HG02970 (cell line): ENCODE results near the gene GPM6B.

Experiments
- ATAC-seq: cut with Tn5 transposase; IDR thresholded peaks from one replicate; pipeline ENCODE4 v1.9.1; 2021; ENCODE audit warnings: mild to moderate bottlenecking, moderate library complexity, moderate number of reproducible peaks; ENCODE audit not compliant: unreplicated experiment, low FRiP score

The GPM6B gene, protein sequence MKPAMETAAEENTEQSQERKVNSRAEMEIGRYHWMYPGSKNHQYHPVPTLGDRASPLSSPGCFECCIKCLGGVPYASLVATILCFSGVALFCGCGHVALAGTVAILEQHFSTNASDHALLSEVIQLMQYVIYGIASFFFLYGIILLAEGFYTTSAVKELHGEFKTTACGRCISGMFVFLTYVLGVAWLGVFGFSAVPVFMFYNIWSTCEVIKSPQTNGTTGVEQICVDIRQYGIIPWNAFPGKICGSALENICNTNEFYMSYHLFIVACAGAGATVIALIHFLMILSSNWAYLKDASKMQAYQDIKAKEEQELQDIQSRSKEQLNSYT

DNA sequence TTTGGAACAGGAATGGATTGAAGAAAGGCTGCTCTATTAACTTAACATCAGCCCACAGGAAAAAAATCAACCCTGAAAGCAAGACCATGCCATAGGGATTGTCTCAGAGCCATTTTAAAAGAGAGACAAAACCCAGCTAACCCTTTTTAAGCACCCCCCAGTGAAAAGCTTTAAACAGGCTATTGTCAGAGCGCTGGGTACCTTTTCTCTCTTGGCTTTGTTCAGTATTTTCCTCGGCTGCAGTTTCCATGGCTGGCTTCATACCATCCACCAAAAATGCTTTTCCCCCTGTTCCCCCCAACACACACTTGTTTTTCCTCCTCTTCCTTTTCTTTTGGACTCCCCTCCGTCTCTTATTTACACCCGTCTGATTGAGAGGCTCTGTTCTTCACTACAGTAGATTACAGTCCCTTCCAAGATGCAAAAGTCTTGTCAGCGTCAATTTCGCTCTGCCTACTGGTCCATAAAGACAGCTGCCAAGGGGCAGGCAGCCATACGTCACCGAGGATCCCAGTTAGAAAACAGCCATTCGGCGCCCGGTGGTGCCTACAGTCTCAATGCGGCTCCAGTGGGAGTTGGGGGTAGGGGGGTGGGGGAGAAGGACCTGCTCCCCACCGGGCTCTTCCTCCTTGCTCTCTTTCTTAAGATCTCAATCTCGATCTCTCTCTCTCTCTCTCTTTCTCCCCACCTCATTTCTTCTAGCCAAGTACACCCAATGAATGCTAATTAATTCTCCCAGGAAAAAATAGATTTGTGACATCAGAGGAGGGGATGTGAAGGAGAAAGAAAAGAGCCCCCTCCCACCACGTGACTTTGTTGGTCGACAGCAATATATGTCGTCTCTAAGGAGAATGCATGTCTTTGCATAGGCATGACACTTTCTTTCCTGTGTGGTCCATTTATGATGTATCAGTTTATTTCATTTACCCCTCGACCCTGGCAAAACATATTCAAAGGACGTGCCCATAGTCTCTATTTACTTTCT lies at the start of gene GPM6B:
GPM6B (minus strand) TSS at position 451 of the 985 bp plus-strand sequence; CDS start at position 262, 189 bp downstream.
- no peak for ATAC-seq

DNA sequence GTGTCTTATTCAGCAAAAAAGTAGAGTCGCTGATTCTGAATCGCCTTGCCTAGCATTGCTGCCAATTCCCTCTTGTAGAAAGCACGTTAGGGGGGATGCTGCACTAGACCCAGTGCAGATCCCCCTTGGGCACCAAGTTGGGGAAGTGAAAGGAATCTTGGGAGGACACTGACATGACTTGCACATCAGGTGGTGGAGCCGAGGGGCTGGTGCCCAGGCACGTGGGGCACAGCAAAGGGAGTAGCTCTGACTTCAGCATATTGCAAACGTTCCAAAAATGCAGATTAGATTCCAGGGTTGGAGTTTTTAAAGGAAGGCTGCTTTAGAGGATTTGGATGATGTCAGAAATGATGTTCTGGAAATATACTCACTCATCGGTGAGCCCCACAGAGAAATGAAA lies 47.4 kb upstream of the GPM6B start:
- no peak for ATAC-seq

DNA sequence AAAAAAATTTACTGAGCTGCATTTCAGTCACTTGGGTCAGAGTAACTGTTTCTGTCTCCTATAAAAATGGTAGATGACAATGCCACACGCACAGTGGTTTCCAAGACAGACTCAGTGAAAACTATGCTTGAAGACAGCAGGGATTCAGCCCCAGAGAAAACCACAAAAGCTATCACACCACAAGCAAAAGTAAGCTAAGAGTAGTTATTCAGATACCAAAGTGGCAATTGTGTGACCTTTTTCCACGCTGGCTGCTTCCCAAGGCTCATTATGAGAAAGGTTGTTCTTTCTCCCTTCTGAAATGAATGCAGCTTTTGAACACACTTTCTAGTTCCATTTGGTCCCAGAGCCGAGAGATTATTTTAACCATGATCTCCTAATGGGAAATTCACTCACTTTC lies 46.4 kb upstream of the GPM6B start:
- ATAC-seq = no peak

DNA sequence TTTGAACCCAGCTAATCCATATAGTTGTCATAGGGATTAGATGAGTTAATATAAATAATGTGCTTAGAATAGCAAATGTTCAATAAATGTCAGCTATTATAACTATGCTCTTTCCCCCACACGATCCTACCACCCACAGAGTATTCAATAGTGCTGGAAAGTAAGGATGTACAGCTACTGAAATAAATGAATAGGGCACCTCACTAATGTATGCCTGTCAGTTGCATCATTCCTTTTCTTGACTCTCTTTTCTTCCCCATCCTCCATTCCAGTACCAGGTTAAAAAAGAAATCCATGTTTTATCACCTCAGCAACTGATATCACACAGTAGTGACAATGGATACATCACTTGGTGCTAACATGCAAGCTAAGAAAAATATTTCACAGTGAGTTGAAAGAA lies 42.8 kb upstream of the GPM6B start:
- ATAC-seq = no peak

DNA sequence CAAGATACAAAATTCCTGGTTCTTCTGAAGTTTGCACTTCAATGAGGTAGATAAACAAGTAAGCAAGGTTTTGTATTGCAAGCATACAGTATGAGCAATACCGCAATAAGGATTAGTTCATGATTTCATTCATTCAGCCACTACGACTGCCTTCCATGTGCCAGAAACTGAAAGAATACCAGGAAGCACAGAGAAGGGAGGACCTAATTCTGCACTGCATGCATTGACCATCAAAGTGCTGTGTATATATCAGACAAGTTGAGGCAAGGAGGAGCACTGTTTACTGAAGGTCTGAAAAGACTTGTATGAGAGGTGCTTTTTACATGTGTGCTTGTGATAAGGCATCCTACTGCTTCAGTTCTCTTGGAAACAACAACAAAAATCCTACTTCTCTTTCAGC lies 40.9 kb upstream of the GPM6B start:
- no peak for ATAC-seq

DNA sequence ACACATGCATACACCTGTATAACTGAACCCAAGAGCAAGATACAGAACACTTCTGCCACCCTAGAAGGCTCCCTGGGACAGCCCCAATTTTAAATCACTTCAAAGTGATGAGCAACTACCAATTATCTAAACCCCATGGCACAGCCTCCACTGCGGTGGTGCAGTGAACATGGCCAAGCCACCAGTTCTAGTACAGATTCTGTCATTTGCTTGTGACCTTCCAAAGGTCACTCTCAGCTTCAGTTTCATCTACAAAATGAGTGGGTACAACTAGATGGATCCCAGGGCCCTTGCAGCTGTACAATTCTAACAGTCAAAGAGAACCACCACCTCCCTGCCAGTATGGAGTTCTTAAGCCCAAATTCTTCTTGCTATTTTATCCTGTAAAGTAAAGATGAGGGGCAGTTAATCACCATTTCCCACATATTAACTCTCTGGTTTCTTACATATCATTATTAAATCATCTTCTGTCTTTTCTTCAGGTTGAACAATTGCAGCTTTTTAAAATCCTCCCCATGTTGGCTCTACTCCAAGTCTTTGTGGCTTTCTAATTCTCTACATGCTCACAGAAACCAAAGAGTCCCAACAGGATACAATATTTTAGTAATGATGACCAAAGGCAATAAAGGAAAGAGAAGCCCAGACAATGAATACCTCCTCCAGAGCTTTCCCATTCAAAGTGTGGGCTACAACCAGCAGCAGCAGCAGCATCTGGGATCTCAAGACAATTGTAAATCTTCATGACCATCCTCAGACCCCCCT lies 39.0 kb upstream of the GPM6B start:
- no peak for ATAC-seq

DNA sequence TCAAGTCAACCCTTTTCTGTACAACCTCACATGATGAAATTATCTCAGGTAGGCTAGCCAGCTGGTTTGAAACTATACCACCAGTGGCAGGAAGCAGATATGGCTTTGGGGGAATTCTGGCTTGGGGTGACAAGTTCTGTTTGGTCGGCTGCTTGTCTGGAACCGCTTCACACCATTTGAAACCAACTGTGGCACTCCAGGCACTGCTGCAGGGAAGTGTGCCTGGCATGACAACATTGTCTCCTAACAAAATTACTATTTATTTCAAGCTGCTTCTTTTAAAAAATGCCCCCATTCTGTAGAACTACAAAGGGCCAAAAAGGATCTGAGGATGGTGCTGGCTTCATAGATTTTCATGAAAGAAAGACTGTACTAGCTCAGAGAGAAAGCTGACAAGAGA lies 37.1 kb upstream of the GPM6B start:
- no peak for ATAC-seq

DNA sequence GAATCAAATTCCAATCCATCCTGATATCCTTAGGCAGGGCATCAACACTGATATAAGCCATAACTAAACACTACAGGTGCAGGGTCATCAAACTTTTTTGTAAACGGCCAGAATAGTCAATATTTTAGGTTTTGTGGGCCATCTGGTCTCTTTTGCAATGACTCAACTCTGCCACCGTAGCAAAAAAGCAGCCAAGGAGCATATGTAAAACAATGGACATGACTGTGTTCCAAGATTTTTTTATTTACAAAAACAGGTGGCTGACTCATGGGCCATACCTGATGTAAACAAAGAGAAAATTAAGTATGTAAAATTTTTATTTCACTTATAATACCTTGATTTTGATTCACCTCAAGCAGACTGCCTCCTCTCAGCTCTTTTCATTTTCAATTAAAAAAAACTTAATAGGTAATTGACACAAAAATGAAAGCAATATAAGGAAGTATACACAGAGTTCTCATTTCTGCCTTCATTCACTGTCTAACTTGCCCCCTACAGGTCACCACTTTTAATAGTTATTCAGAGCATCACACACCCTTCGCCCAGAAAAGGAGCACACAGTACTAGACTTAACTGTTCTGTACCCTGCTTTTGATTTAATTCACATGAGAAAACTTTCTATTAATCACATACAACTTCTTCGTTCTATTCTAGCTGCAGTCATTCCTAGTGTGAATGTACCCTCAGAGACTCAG lies 35.3 kb upstream of the GPM6B start:
- ATAC-seq = no peak

DNA sequence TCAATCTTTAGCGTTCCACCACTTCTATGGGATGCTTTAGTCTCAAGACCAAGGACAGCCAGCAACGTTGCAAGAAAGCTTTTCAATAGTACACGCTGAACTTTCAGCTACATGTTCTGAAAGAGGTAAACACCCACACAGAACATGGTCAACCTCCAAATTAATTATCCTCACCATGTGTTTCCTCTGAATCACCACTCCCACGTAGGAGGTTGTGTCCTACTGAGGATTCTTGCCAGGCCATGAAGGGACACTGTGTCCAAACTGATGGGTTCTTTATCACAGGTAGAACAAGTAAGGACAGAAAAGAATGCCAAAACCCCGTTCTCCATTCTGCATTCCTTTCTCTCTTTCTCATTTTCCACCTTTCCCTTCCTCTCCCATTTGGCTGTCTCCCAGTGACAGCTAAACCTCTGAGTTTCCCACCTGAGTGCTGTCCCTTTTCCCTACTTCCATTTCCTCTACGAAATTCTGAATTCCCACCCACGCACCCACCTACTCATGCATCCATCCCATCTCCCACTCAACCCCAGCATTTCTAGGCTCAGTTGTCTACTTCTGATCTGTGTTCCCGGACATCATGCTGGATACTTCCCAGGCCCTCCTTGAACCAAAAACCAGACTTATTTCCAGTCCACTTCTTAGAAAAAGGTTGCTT lies 29.0 kb upstream of the GPM6B start:
- no peak for ATAC-seq

DNA sequence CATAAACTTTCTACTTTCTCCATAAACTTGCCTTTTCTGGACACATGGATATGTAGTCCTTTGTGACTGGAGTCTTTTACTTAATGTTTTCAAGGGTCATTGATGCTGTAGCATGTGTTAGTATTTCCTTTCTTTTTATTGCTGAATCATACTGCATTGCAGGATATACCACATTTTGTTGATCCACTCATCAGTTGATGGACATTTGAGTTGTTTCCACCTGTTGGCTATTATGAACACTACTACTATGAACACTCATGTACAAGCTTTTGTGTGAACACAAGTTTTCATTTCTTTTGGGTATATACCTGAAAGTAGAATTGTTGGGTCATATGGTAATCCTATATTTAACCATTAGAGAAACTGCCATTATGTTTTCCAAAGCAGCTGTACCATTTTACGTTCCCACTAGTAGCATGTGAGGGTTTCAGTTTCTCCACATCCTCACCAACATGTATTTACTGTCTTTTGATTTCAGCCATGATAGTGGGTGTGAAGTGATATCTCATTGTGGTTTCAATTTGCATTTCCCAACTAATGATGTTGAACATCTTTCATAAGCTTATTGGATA lies 26.3 kb upstream of the GPM6B start:
- ATAC-seq = no peak

DNA sequence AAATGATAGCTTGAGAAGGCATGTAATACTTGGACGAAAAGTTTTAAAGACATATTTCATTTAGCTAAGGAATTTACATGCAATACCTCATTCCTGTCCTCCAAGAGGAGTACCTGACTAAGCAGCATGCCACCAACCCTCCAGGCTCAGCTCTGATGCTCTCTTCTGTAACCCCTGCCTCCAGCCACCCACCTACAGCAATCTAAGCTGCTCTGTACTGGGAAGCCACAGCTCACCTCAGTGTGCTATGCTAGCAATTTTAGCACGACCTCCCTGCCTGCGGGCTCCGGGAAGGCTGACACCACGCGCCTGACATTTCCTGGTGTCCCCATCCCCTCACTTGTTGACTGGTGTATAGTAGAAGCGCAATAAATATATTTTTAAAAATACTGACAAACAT lies 23.2 kb upstream of the GPM6B start:
- no peak for ATAC-seq

DNA sequence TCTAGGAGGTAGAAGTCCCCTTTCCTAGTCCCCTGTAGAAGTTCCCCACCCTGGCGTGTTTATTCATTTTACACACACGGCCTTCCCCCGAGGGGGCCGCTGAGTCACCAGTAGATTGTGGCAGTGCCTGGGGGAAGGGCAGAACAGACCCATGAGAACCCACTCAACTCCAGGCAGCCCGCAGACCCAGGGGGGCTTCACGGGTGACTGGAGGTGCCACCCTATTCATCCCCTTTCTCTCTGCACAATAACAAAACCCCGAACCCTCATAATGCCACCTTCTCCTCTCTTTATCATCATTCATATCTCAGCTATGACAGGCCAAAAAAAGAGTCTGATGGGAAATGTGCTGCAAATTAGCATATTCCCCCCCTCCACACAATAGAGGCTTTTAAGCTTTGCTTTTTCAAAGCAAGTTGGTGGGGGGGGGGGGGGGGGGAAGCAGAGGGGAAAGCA lies 20.4 kb upstream of the GPM6B start:
- no peak for ATAC-seq

DNA sequence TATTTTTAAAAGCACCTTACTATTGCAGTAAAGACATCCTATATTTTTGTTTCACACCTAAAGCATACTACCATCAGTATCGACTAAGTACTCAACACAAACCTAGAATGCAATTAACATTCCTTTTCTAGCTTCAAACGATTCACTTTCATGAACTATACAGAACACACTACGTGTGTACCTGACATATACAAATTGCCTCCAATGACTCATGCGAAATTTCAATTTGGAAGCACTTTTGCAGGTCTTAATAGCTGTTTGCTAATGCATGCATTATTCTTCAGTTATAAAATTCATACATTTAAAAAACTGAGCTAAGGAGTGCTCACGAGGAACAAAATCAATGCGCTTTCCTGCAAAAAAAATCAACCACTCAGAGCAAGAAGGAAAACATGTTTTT lies 19.7 kb upstream of the GPM6B start:
- ATAC-seq = no peak

DNA sequence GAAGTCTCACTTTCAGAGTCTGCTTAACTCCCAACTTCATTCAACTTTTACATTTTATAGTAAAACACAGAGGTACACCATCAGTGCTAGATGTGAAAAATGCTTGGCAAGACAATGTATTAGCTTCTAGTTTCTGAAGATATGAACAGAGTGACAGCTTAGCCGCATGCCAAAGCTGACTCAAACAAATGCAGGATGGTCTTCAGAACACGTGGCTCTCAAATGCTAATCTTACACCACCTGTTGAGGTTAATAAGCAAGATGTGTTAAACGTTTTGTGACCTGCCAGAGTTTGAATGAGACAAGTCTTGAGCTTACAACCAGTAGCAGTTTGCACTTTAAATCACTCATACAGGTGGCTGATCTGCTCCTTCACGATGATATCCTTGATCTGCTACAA lies 18.9 kb upstream of the GPM6B start:
- ATAC-seq = no peak

DNA sequence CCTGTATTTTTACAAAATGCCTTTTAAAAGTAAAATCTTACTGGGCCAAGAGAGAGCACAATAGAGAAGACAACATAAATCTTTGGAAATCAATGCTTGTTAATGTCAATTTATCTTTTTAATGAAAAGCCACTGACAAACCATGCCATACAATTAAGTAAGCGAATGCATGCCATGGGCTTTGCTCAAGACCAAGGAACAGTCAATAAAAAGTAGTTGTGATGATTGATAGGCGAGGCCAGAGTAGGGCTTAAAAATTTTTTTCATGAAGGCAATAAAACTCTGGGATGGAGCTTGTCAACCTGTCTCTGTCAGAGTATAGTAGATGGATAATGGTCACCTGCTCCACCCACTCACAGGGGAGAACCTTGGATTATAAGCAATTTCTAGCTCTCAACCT lies 17.5 kb upstream of the GPM6B start:
- ATAC-seq = no peak

DNA sequence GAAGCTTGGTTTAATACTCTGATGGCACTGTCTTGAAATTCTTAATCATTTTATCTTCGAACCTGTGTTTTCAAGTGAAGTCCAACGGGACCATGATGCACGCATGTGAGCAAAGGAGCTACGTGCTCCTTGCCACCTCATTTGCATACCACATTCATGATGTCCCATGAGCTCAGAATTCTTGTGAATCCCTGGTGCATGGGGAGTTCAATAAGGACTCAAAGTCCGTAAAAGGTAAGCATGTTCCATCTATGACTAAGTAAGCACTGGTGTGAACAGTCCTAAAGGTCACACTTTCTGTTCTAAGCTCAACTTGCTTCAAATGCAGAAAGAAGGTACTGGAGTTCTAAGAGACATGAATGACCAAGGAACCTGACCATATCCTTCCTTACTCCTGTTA lies 13.1 kb upstream of the GPM6B start:
- ATAC-seq = no peak

DNA sequence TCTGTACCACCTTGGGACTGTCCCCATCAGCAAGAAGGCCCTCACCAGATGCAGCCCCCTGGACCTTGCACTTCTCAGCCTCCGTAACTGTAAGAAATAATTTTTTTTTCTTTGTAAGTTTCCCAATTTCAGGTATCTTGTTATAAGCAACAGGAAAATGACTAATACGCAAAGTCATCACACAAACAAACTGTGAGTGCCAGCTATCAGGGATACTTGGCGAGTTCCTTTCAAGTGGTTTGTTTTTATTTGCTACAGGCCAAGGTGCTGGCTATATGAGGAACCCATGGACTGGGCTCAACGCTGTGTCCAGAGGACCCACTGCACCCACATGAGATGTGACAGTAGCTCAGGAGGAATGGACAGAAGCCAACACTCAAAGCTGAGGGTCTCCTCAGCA lies 11.5 kb upstream of the GPM6B start:
- no peak for ATAC-seq

DNA sequence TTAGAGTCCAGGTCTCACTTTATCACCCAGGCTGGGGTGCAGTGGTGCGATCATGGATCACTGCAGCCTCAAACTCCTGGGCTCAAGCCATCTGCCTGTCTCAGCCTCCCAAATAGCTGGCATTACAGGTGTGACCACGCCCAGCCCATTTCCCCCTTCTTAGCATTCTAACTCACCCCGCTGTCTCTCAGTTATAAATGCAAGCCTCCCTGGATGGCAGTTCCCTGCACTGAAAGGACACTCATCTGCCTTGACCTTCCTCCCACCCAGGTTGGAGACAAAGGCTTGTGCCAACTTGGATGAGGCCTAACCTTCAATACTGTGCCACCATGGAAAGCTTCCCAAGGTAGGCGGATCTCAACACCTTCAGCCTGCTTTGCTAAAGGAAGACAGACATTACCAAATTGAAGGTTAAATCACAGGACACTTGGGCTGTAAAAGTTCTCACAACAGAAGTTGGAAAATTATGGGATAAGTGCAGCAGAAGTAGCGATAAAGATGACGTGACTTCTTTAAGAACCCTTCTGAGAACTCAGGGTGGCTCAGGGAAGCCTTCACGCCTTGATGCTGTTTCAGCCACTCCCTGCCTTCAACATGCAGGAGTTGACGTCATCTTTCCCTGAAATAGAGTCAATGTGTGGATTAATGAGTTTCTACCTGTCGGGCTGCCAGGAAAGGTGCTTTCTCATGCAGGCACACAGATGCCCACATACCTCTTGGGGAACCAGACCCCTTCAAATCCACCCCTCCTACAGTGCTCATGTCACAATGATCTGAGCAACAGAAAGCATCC lies 10.6 kb upstream of the GPM6B start:
- ATAC-seq = no peak

DNA sequence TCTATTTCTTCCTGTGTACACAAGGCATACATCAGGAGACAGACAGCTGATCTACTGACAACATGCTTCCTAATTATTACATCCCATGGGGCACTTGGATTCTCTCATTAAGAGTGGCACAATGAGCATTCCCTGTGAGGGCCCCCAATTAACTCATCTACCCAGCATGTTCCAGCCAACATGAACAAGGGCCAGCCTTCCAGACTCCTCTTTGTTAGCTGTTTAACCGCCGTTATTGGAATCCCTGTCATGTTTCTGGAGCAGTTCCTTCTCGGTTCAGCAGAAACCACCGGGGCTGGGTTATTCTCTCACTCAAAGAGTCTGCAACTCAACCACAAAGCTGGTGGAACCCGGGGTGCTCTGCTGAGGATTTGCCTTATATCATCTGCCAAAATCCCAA lies 9.9 kb upstream of the GPM6B start:
- ATAC-seq = no peak
